Sigmoid colon (tissue), 4 donors: ENCODE results near the gene CACNA1C.

Experiments used
- CTCF ChIP-seq, 4 experiments: fragments of 450-650 bp in 3 of 4; fragments of 200-600 bp in 1 of 4; IDR thresholded peaks; one replicate each; pipeline ENCODE4 v1.5.1; 2016 to 2019; ENCODE audit warnings: antibody characterized with exemption in 4 of 4, mild to moderate bottlenecking in 3 of 4, moderate library complexity in 2 of 4
- POLR2AphosphoS5 ChIP-seq, 4 donors: sonication (generic); formaldehyde crosslinking; IDR thresholded peaks; one replicate each; pipeline ENCODE4 v1.6.1; 2017; ENCODE audit warnings: antibody characterized with exemption in 4 of 4

- TF ChIP-seq CTCF (IDR thresholded peaks at IDR 0.05) (no peak), POLR2AphosphoS5 (IDR thresholded peaks at IDR 0.05) (peak in 2 of 4 donors; percentile 37 to 39)
These were observed 258.4 kb downstream of the CACNA1C start for GRCh38 chr12:2311020-2311778.
